HG03575 (cell line): ENCODE measurements around the gene ZNF366.

Experiments used
- ATAC-seq: cut with Tn5 transposase; IDR thresholded peaks from one replicate; pipeline ENCODE4 v1.9.1; 2021; ENCODE audit not compliant: unreplicated experiment, insufficient number of reproducible peaks, low FRiP score; ENCODE audit errors: extremely low read depth

ZNF366 gene

GRCh38 chr5:72393052-72393451, 114.2 kb downstream of the ZNF366 start:
- no peak for ATAC-seq
